Stimulated activated effector memory CD8-positive, alpha-beta T cell treated with anti-CD3 and anti-CD28 coated beads, Interleukin-12 subunit alpha, Interleukin-12 subunit beta, amount 100 ng/mL, for 72 hours (primary cell): ENCODE measurements around the gene ZDHHC3.

Experiments used
- ATAC-seq: fragments of 150-1000 bp; cut with Tn5 transposase; 2 replicates; pipeline ENCODE4 v1.10.0; 2021
- DNase-seq, 2 donors: peaks; one replicate each; pipeline ENCODE4 v3.0.0; 2021 to 2022; ENCODE audit warnings: low spot score in 2 of 2
- H3K27ac Mint-ChIP-seq: one replicate; pipeline ENCODE4 v1.8.0; 2022; ENCODE audit warnings: mild to moderate bottlenecking, mixed read lengths
- H3K36me3 Mint-ChIP-seq: one replicate; pipeline ENCODE4 v1.8.0; 2022; ENCODE audit warnings: mild to moderate bottlenecking, mixed read lengths
- H3K4me1 Mint-ChIP-seq: one replicate; pipeline ENCODE4 v1.8.0; 2022; ENCODE audit warnings: mixed read lengths
- H3K4me3 Mint-ChIP-seq: one replicate; pipeline ENCODE4 v1.8.0; 2022; ENCODE audit warnings: mild to moderate bottlenecking, mixed read lengths
- H3K9me3 Mint-ChIP-seq: one replicate; pipeline ENCODE4 v1.8.0; 2022; ENCODE audit warnings: mixed read lengths

Gene ZDHHC3

DNA sequence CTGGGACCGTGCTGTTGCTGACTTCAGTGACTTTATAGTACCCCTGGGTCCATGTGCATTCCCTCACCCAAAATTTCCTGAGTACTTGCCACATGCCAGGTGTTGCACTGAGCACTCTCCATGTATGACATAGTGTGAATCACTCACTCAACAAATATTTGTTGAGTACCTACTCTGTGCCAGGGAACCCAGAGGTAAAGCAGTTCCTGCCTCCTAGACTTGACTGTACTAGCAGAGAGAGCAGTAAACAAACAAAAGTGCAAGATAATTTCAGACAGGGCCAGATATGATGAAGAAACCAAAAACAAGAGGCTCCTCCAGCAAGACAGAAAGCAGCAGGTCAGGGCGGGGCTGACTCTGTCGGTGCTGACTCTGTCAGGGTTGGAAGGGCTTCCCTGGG lies 89.4 kb downstream of the ZDHHC3 start:
- no peak for ATAC-seq
- DNase-seq, result no peak
- Mint-ChIP-seq H3K9me3 (no peaks in the 10 kb centered on the region), H3K4me1 (no peaks in the 10 kb centered on the region), H3K27ac (no peak overlapping the region), H3K36me3 (no peaks in the 10 kb centered on the region), H3K4me3 (no peak overlapping the region)

GRCh38 chr3:44885618-44886017 lies 90.4 kb downstream of the ZDHHC3 start:
- DNase-seq, result no peak
- no peak for ATAC-seq
- Mint-ChIP-seq H3K9me3 (no peaks in the 10 kb centered on the region), H3K4me3 (no peak overlapping the region), H3K4me1 (no peaks in the 10 kb centered on the region), H3K36me3 (no peaks in the 10 kb centered on the region), H3K27ac (no peak overlapping the region)

DNA sequence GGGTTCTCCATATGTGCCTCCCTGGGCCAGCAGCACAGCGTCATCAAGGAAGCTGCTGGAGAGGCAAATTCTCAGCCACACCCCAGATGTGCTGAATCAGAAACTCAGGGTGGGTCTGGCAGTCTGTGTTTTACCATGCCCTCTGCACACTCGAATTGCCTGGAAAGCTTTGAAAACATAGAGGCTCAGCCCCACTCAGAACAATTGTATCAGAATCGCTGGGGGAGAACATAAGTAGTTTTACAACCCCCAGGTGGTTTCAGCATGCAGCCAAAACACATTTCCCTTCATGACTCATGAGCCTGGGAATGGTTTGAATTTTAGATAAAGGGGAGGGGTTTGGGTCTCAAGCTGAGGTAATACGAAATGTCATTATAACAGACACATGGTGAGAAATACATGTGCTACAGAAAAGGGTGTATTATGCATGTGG lies 92.0 kb downstream of the ZDHHC3 start:
- Mint-ChIP-seq H3K36me3 (no peaks in the 10 kb centered on the region), H3K4me3 (no peak overlapping the region), H3K9me3 (no peaks in the 10 kb centered on the region), H3K4me1 (no peaks in the 10 kb centered on the region), H3K27ac (no peak overlapping the region)
- no peak for DNase-seq
- no peak for ATAC-seq

GRCh38 chr3:44883213-44883955 lies 92.6 kb downstream of the ZDHHC3 start:
- no peak overlapping the region for H3K4me3 Mint-ChIP-seq
- H3K27ac Mint-ChIP-seq, result no peak overlapping the region
- no peaks in the 10 kb centered on the region for H3K4me1 Mint-ChIP-seq
- no peak for DNase-seq
- H3K9me3 Mint-ChIP-seq, result no peaks in the 10 kb centered on the region
- H3K36me3 Mint-ChIP-seq, result no peaks in the 10 kb centered on the region
- no peak for ATAC-seq

DNA sequence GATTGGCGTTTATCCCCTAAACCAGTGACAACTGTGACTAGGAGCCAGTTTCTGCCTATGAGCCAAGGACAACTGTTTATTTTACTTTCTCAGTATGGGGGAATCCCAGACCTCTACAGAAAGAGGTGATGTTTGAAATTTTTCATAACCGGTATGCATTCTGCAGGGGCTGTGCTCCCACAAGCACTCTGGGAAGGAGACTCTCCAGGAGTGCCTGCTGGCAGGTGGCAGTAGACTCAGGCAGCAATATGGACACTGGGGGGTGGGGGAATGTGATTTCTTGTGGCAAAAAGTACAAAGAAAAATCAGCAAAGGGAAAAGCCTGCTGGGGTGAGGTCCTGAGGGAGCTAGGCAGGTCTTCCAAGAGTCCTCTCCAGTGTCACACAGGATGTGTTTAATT lies 95.7 kb downstream of the ZDHHC3 start:
- Mint-ChIP-seq H3K9me3 (no peaks in the 10 kb centered on the region), H3K27ac (no peak overlapping the region), H3K4me1 (no peaks in the 10 kb centered on the region), H3K36me3 (no peaks in the 10 kb centered on the region), H3K4me3 (no peak overlapping the region)
- ATAC-seq (no peak), DNase-seq (no peak)

GRCh38 chr3:44877333-44877732 lies 98.6 kb downstream of the ZDHHC3 start:
- no peak overlapping the region for H3K27ac Mint-ChIP-seq
- no peaks in the 10 kb centered on the region for H3K4me1 Mint-ChIP-seq
- H3K9me3 Mint-ChIP-seq, result no peaks in the 10 kb centered on the region
- DNase-seq (no peak), ATAC-seq (no peak)
- no peak overlapping the region for H3K4me3 Mint-ChIP-seq
- no peaks in the 10 kb centered on the region for H3K36me3 Mint-ChIP-seq

DNA sequence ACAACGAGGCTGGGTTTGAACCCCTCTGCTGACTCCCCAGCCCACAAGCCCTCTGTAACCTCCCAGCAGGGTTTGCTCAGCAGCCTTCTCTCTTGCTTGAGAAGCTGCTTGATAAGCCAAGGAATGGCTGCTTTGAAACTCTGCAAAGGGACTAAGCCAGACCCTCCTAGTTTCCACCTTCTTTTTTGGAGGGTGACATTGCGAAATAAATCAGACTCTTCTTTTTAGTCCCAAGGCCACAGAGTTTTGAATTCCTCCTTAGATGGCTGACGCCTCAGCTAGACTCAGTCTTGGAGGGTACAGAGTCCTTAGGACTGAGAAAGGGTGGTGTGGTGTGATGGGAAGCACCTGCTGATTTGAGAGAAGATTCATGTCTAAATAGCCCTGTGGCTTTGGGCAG lies 100.4 kb downstream of the ZDHHC3 start:
- Mint-ChIP-seq H3K36me3 (no peaks in the 10 kb centered on the region), H3K4me1 (no peaks in the 10 kb centered on the region), H3K9me3 (no peaks in the 10 kb centered on the region), H3K27ac (no peak overlapping the region), H3K4me3 (no peak overlapping the region)
- no peak for ATAC-seq
- DNase-seq, result no peak
